ENCODE data around the gene PLET1. TPM values are rescaled to one million over a fixed set of nuclear protein-coding genes. Genes with fewer than 3 reads are reported as not detected.

PLET1 gene
- total RNA-seq, 6 donors from 2014 or later, result not detected

GRCh38 chr11:112289588-112290492 is 29.2 kb upstream of the PLET1 start:
- H3K4me1 ChIP-seq, result peaks cover 4 to 28% (median 14%) of the 10 kb centered on the region in 4 donors
- H3K27me3 ChIP-seq, result no peaks in the 10 kb centered on the region
- H3K4me3 ChIP-seq, result peak overlapping the region; percentile 17 to 57 (median 50)
- H3K27ac ChIP-seq, result peak overlapping the region in 2 of 4 donors; percentile 60 to 78
- peak; percentile 90 to 98 for DNase-seq
- TF ChIP-seq EP300 (IDR thresholded peaks at IDR 0.05) (no peak), CTCF (IDR thresholded peaks at IDR 0.05) (peak; percentile 75 to 95 (median 92)), POLR2AphosphoS5 (IDR thresholded peaks at IDR 0.05) (peak in 1 of 2 donors; percentile 25), POLR2A (IDR thresholded peaks at IDR 0.05) (peak in 1 of 4 donors; percentile 43)
- WGBS, 2 donors, result 9 to 15% methylated on average over 8 to 26 of the region's 60 CpGs
- H3K9me3 ChIP-seq, result no peaks in the 10 kb centered on the region
- ATAC-seq (ENCODE audit: low FRiP score in 2 of 2), result peak; percentile 88 to 97
- H3K36me3 ChIP-seq, result no peaks in the 10 kb centered on the region

DNA sequence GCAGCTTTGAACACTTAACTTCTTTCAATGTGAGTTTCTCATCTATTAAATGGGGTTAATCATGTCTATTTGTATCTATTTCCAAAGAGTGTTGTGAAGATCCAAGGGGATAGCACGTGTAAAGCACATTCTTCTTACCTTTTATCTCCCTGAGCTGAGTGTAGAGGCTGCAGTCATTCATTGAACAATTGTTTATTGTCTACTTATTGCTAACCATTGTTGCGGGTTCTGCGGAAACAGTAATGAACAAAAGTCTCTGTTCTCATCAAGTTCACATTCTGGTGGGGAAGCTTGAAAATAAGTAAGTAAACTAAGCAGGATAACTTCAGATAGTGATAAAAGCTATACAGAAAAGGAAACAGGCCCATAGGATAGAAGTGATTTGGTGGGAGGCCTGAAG is 27.4 kb upstream of the PLET1 start:
- no peak for DNase-seq
- Histone ChIP-seq H3K4me1 (peaks cover 4 to 21% (median 10%) of the 10 kb centered on the region in 4 donors), H3K9me3 (no peaks in the 10 kb centered on the region), H3K27ac (no peak overlapping the region), H3K27me3 (no peaks in the 10 kb centered on the region), H3K4me3 (no peak overlapping the region), H3K36me3 (no peaks in the 10 kb centered on the region)
- 90 to 91% methylated on average over 3 of the region's 3 CpGs for WGBS, 2 donors
- TF ChIP-seq POLR2A (IDR thresholded peaks at IDR 0.05), result no peak
- TF ChIP-seq CTCF (IDR thresholded peaks at IDR 0.05), result no peak
- no peak for TF ChIP-seq EP300 (IDR thresholded peaks at IDR 0.05)
- no peak for TF ChIP-seq POLR2AphosphoS5 (IDR thresholded peaks at IDR 0.05)
- no peak for ATAC-seq (ENCODE audit: low FRiP score in 2 of 2)

- Histone ChIP-seq H3K36me3 (no peaks in the 10 kb centered on the region), H3K4me1 (peaks cover 4 to 13% (median 10%) of the 10 kb centered on the region in 4 donors), H3K27me3 (no peaks in the 10 kb centered on the region), H3K4me3 (no peak overlapping the region), H3K27ac (no peak overlapping the region), H3K9me3 (no peaks in the 10 kb centered on the region)
- ATAC-seq (ENCODE audit: low FRiP score in 2 of 2), result no peak
- WGBS, 2 donors, result 85 to 93% methylated on average over 5 to 6 of the region's 6 CpGs
- DNase-seq, result no peak
- TF ChIP-seq EP300 (IDR thresholded peaks at IDR 0.05) (no peak), CTCF (IDR thresholded peaks at IDR 0.05) (no peak), POLR2A (IDR thresholded peaks at IDR 0.05) (no peak), POLR2AphosphoS5 (IDR thresholded peaks at IDR 0.05) (no peak)
Measured at GRCh38 chr11:112285841-112286311, 25.2 kb upstream of the PLET1 start.

DNA sequence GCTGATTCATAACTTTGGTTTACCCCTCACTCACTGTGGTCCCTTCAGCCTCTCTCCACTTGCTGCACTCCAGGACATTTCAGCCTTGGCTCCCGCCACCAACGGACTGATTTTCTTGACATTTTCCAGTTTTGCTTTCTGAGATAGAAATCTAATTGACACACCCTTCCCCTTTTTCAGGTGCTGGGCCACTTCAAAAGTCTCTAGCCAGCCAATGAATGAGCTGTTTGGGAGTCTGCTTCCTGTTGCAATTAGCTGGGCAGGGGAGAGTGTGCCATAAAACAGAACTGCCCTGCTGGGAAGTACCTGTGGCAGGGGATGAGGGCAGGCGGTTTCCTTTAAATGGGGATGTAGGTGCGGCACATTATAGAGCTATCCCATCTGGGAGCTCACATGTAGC is 21.1 kb upstream of the PLET1 start:
- H3K4me1 ChIP-seq, result peaks cover 6 to 8% (median 7%) of the 10 kb centered on the region in 4 donors
- ATAC-seq (ENCODE audit: low FRiP score in 2 of 2), result no peak
- WGBS, 2 donors, result 69 to 70% methylated on average over 4 of the region's 4 CpGs
- no peaks in the 10 kb centered on the region for H3K36me3 ChIP-seq
- no peaks in the 10 kb centered on the region for H3K9me3 ChIP-seq
- no peaks in the 10 kb centered on the region for H3K27me3 ChIP-seq
- H3K27ac ChIP-seq, result no peak overlapping the region
- DNase-seq, result no peak
- no peak for TF ChIP-seq CTCF (IDR thresholded peaks at IDR 0.05)
- no peak overlapping the region for H3K4me3 ChIP-seq
